Endothelial cell of umbilical vein (primary cell): ENCODE measurements around the gene SFT2D3. TPM values are rescaled to one million over a fixed set of nuclear protein-coding genes. Genes with fewer than 3 reads are reported as not detected.

Source experiments
- BruUV-seq: library from RNA; stranded (reverse); fragments of 400-500 nt; replicated peaks from 2 replicates; lab custom pipeline; 2021; lab: Mats Ljungman, UMichigan
- CTCF ChIA-PET: fragments of 300-600, 350-600 bp; sonication (Branson Sonifier 250); formaldehyde crosslinking; loops from one replicate; lab custom pipeline; 2021; ENCODE audit warnings: antibody characterized with exemption, inconsistent platforms; lab: Charles Lee
- POLR2A ChIA-PET: fragments of 300-600, 350-600 bp; sonication (Branson Sonifier 250); formaldehyde crosslinking; loops from one replicate; lab custom pipeline; 2021; ENCODE audit warnings: antibody characterized with exemption, inconsistent platforms; lab: Charles Lee
- DNase-seq: peaks from one replicate; pipeline ENCODE4 v3.0.0-alpha.2; 2011; ENCODE audit warnings: low read depth, low spot score
- FAIRE-seq: peaks from 2 replicates; lab custom pipeline; 2011; peaks lifted over from hg19 to GRCh38; lab: Jason Lieb, UNC
- H2AFZ ChIP-seq: 2 replicates; pipeline ENCODE4 v1.6.0; 2012; ENCODE audit warnings: low read depth, low read length, control low read depth, inconsistent platforms
- H3K27ac ChIP-seq: 2 replicates; pipeline ENCODE4 v1.5.1; 2011; ENCODE audit warnings: low read depth, mild to moderate bottlenecking, control low read depth, low read length, moderate library complexity; ENCODE audit not compliant: insufficient read depth
- H3K27me3 ChIP-seq, 2 experiments: 2 replicates each; pipeline versions ENCODE4 v1.6.0 to v1.6.1; 2011; ENCODE audit warnings: low read length in 2 of 2, mixed read lengths in 1 of 2; ENCODE audit not compliant: control insufficient read depth in 2 of 2, insufficient read depth in 2 of 2
- H3K36me3 ChIP-seq, 2 experiments: 2 replicates in 1 of 2; 3 replicates in 1 of 2; pipeline ENCODE4 v1.5.1; 2011; ENCODE audit warnings: low read length in 2 of 2, mild to moderate bottlenecking in 1 of 2, moderate library complexity in 1 of 2; ENCODE audit not compliant: control insufficient read depth in 2 of 2, insufficient read depth in 2 of 2; ENCODE audit errors: extremely low read depth in 1 of 2
- H3K4me1 ChIP-seq: 3 replicates; pipeline ENCODE4 v1.5.1; 2011; ENCODE audit warnings: mild to moderate bottlenecking, low read length; ENCODE audit not compliant: control insufficient read depth, insufficient read depth; ENCODE audit errors: extremely low read depth
- H3K4me2 ChIP-seq: 2 replicates; pipeline ENCODE4 v1.6.1; 2011; ENCODE audit warnings: low read length, control low read depth, mixed read lengths; ENCODE audit not compliant: insufficient read depth
- H3K4me3 ChIP-seq, 3 experiments: fragments of 200-600 bp in 1 of 3; sonication (generic), shearing (Covaris generic) in 1 of 3; replicated peaks in 1 of 3; 2 replicates each; pipeline ENCODE4 v1.5.1; 2011 to 2016; ENCODE audit warnings: control low read depth in 3 of 3, low read length in 3 of 3, mild to moderate bottlenecking in 2 of 3, inconsistent platforms in 1 of 3, low read depth in 1 of 3, moderate library complexity in 1 of 3; ENCODE audit not compliant: insufficient read depth in 1 of 3
- H3K79me2 ChIP-seq: 2 replicates; pipeline ENCODE4 v1.6.0; 2012; ENCODE audit warnings: low read length, inconsistent platforms; ENCODE audit not compliant: control insufficient read depth, insufficient read depth
- H3K9ac ChIP-seq: replicated peaks from 2 replicates; pipeline ENCODE3; 2011; ENCODE audit warnings: low read length, control low read depth; ENCODE audit not compliant: insufficient read depth; ENCODE audit errors: extremely low read depth
- H3K9me1 ChIP-seq: replicated peaks from 3 replicates; pipeline ENCODE4 v1.6.0; 2011; ENCODE audit warnings: mild to moderate bottlenecking, low read length; ENCODE audit not compliant: control insufficient read depth, insufficient read depth; ENCODE audit errors: extremely low read depth
- H3K9me3 ChIP-seq: replicated peaks from 2 replicates; pipeline ENCODE4 v1.5.1; 2012; ENCODE audit warnings: low read length, inconsistent platforms; ENCODE audit not compliant: control insufficient read depth, insufficient read depth
- H4K20me1 ChIP-seq: replicated peaks from 2 replicates; pipeline ENCODE3; 2011; ENCODE audit warnings: mild to moderate bottlenecking, low read length; ENCODE audit not compliant: control insufficient read depth, insufficient read depth; ENCODE audit errors: extremely low read depth
- EZH2 ChIP-seq: IDR thresholded peaks from 2 replicates; pipeline ENCODE4 v1.6.1; 2012; ENCODE audit warnings: borderline replicate concordance, low read depth, mild to moderate bottlenecking, moderate library complexity, low read length, inconsistent platforms; ENCODE audit not compliant: severe bottlenecking
- FOS ChIP-seq: IDR thresholded peaks from 2 replicates; pipeline ENCODE4 v1.6.1; 2011; ENCODE audit warnings: mild to moderate bottlenecking, low read length, moderate library complexity, borderline replicate concordance; ENCODE audit not compliant: insufficient read depth
- GATA2 ChIP-seq: IDR thresholded peaks from 2 replicates; pipeline ENCODE4 v1.7.0; 2011; ENCODE audit warnings: low read depth, mild to moderate bottlenecking, moderate library complexity, mixed read lengths, low read length; ENCODE audit not compliant: insufficient read length, insufficient read depth
- JUN ChIP-seq: IDR thresholded peaks from 2 replicates; pipeline ENCODE4 v1.6.1; 2011; ENCODE audit warnings: borderline replicate concordance, low read depth; ENCODE audit not compliant: insufficient read length, insufficient read depth
- MYC ChIP-seq: IDR thresholded peaks from one replicate; pipeline ENCODE4 v1.6.1; 2011; ENCODE audit warnings: mild to moderate bottlenecking, low read depth, low read length
- POLR2A ChIP-seq: IDR thresholded peaks from 2 replicates; pipeline ENCODE4 v1.6.1; 2012; ENCODE audit warnings: low read depth, mild to moderate bottlenecking, control low read depth, low read length
- POLR2AphosphoS5 ChIP-seq: IDR thresholded peaks from 2 replicates; pipeline ENCODE4 v1.6.1; 2012; ENCODE audit warnings: low read depth, mild to moderate bottlenecking, control low read depth, low read length, moderate library complexity; ENCODE audit not compliant: insufficient read depth
- dilution Hi-C: fragments of 300-500 bp; cut with MboI; formaldehyde crosslinking; loops from one replicate; pipeline ENCODE4 v1.15.0; 2019; ENCODE audit warnings: low sequenced_read_pairs; ENCODE audit not compliant: extremely low pct_ligation_motif_present
- intact Hi-C: fragments of 100-400 bp; cut with micrococcal nuclease; formaldehyde crosslinking; loops from one replicate; pipeline ENCODE4 v1.10.0; 2022
- polyA plus RNA-seq, 4 experiments: library from polyadenylated mRNA; depleted of rRNA in 3 of 4; stranded (reverse) in 3 of 4; unstranded in 1 of 4; fragments of >200 nt; gene quantifications; 2 replicates each; pipeline versions ENCODE4 v1.2.1 to v1.2.3, GENCODE V29; 2011 to 2012; ENCODE audit warnings: missing spikeins in 1 of 4
- total RNA-seq: library from RNA; stranded (reverse); gene quantifications from 2 replicates; pipeline ENCODE4 v1.2.3, GENCODE V29; 2021
- TF ChIP-seq, protein P1 (sequence below): IDR thresholded peaks from 2 replicates; pipeline ENCODE4 v1.6.1; 2011; ENCODE audit not compliant: insufficient read depth, insufficient read length
- TF ChIP-seq, protein P2 (sequence below), 2 donors: IDR thresholded peaks; 1 replicate in 1 of 2; 2 replicates in 1 of 2; pipeline ENCODE4 v1.5.1; 2011; ENCODE audit warnings: low read length in 2 of 2, mild to moderate bottlenecking in 2 of 2, moderate library complexity in 2 of 2, control low read depth in 1 of 2, inconsistent platforms in 1 of 2, low read depth in 1 of 2; ENCODE audit not compliant: insufficient read depth in 1 of 2; ENCODE audit errors: extremely low read depth in 1 of 2

SFT2D3 gene
- total and polyA plus RNA-seq, 2 donors (not counting 3 experiments of a cell fraction or from before 2014, with no cell fraction given) = 4.5 to 4.7 TPM

DNA sequence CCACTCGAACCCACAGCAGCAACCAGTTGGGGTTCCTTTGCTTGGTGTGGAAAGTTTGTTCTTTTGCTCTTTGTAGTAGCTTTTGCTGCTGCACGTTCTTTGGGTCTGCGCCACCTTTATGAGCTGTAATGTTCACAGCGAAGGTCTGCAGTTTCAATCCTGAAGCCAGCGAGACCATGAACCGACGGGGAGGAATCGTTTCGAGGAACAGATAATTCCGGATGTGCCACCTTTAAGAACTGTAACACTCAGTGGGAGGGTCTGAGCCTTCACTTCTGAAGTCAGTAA, 41.1 kb upstream of the SFT2D3 start:
- Histone ChIP-seq H3K9me1 (no peaks in the 10 kb centered on the region), H2AFZ (no peak overlapping the region), H3K27ac (peak overlapping the region; percentile 5), H3K4me2 (no peak overlapping the region), H3K27me3 (no peaks in the 10 kb centered on the region), H3K9ac (no peak overlapping the region), H4K20me1 (no peaks in the 10 kb centered on the region), H3K79me2 (no peaks in the 10 kb centered on the region), H3K4me3 (no peak overlapping the region), H3K9me3 (no peaks in the 10 kb centered on the region), H3K36me3 (peaks cover 0 to 3% of the 10 kb centered on the region in 2 experiments), H3K4me1 (peaks cover 55% of the 10 kb centered on the region)
- ChIA-PET POLR2A (no interaction called here), CTCF (interaction anchor here (1.3 to 6.9 kb wide), 5 partner anchors 13 to 69 kb away, joined by 4 to 37 read pairs (median 7); partner anchors contain the start of gene LIMS2)
- dilution Hi-C loops (no loop called here), intact Hi-C loops (no loop called here)
- no peak for FAIRE-seq
- BruUV-seq = no TSS peak
- no peak for DNase-seq
- TF ChIP-seq GATA2 (no peak), JUN (no peak), MYC (no peak), POLR2AphosphoS5 (no peak), EZH2 (no peak), FOS (no peak), POLR2A (no peak)
- TF ChIP-seq, protein P1, sequence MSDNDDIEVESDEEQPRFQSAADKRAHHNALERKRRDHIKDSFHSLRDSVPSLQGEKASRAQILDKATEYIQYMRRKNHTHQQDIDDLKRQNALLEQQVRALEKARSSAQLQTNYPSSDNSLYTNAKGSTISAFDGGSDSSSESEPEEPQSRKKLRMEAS = no peak
- TF ChIP-seq, protein P2, sequence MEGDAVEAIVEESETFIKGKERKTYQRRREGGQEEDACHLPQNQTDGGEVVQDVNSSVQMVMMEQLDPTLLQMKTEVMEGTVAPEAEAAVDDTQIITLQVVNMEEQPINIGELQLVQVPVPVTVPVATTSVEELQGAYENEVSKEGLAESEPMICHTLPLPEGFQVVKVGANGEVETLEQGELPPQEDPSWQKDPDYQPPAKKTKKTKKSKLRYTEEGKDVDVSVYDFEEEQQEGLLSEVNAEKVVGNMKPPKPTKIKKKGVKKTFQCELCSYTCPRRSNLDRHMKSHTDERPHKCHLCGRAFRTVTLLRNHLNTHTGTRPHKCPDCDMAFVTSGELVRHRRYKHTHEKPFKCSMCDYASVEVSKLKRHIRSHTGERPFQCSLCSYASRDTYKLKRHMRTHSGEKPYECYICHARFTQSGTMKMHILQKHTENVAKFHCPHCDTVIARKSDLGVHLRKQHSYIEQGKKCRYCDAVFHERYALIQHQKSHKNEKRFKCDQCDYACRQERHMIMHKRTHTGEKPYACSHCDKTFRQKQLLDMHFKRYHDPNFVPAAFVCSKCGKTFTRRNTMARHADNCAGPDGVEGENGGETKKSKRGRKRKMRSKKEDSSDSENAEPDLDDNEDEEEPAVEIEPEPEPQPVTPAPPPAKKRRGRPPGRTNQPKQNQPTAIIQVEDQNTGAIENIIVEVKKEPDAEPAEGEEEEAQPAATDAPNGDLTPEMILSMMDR (IDR thresholded peaks at IDR 0.05; ENCODE audit: extremely low read depth in 1 of 2, insufficient read depth in 1 of 2, low read depth in 1 of 2, low read length in 2 of 2) = no peak
